ENCODE data around the gene ACTR8. TPM values are rescaled to one million over a fixed set of nuclear protein-coding genes. Genes with fewer than 3 reads are reported as not detected.

ACTR8 gene
- total and polyA plus RNA-seq, 2 of the 13 experiments (the other 11 are each of a cell fraction or from before 2014, with no cell fraction given), result 15.5 to 29.0 TPM

DNA sequence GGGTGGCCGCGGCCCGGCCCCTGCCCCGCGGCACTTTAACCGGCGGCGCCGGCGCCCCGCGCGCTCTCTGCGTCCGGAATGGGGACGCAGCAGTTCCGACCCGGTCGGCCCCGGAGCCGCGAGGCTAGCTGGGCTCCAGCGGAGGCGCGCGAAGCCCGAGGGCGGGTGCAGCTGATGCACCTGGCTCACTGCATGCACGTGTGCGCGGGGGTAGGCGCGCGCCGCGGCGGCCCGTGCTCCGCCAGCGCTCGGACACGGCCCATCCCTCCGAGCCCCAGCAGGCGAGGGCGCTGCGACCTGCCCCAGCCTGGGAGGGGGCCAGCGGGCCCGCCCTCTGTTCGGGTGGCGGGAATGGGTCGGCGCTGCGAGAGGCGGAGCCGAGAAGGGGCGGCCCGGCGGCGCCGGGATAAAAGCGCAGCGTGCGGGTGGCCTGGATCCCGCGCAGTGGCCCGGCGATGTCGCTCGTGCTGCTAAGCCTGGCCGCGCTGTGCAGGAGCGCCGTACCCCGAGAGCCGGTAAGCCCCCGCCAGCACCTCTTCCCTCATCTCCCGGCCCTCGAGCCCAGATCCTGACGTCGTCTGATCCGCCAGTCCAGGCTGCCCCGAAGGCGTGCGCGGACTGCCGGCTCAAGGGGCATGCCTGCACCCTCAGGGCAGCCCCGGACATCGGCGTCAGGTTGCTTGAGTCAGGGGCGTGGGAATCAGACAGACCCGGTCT lies 35.7 kb downstream of the ACTR8 start, which contains the start of the genes CHDH and IL17RB (continued):
- no peak for TF ChIP-seq ZNF407 (CRISPR knock-in tag; IDR thresholded peaks at IDR 0.05; ENCODE audit: not compliant biosample characterization)
- peak; percentile 82 for TF ChIP-seq ZBTB14 (CRISPR knock-in tag; IDR thresholded peaks at IDR 0.05)
- no peak; the same call in 1 of the 2 replicates for TF ChIP-seq ZNF629 (CRISPR knock-in tag; conservative IDR thresholded peaks at IDR 0.05)
- no peak for TF ChIP-seq FLYWCH1 (CRISPR knock-in tag; IDR thresholded peaks at IDR 0.05)
- peak; percentile 46; the same call in 1 of the 2 replicates for TF ChIP-seq KMT2B (CRISPR knock-in tag; IDR thresholded peaks at IDR 0.05)
- peak; percentile 96; the same call in 1 of the 2 replicates for TF ChIP-seq ZNF510 (CRISPR knock-in tag; IDR thresholded peaks at IDR 0.05; ENCODE audit: low read depth)
- no peak for TF ChIP-seq CCAR2 (optimal IDR thresholded peaks at IDR 0.05; ENCODE audit: low read depth, low read length)
- TF ChIP-seq NCOA2 (CRISPR knock-in tag; IDR thresholded peaks at IDR 0.05), result peak; percentile 59
- peak; percentile 55; the same call in 1 of the 2 replicates for TF ChIP-seq ZBTB25 (CRISPR knock-in tag; IDR thresholded peaks at IDR 0.05)
- TF ChIP-seq, protein P1, sequence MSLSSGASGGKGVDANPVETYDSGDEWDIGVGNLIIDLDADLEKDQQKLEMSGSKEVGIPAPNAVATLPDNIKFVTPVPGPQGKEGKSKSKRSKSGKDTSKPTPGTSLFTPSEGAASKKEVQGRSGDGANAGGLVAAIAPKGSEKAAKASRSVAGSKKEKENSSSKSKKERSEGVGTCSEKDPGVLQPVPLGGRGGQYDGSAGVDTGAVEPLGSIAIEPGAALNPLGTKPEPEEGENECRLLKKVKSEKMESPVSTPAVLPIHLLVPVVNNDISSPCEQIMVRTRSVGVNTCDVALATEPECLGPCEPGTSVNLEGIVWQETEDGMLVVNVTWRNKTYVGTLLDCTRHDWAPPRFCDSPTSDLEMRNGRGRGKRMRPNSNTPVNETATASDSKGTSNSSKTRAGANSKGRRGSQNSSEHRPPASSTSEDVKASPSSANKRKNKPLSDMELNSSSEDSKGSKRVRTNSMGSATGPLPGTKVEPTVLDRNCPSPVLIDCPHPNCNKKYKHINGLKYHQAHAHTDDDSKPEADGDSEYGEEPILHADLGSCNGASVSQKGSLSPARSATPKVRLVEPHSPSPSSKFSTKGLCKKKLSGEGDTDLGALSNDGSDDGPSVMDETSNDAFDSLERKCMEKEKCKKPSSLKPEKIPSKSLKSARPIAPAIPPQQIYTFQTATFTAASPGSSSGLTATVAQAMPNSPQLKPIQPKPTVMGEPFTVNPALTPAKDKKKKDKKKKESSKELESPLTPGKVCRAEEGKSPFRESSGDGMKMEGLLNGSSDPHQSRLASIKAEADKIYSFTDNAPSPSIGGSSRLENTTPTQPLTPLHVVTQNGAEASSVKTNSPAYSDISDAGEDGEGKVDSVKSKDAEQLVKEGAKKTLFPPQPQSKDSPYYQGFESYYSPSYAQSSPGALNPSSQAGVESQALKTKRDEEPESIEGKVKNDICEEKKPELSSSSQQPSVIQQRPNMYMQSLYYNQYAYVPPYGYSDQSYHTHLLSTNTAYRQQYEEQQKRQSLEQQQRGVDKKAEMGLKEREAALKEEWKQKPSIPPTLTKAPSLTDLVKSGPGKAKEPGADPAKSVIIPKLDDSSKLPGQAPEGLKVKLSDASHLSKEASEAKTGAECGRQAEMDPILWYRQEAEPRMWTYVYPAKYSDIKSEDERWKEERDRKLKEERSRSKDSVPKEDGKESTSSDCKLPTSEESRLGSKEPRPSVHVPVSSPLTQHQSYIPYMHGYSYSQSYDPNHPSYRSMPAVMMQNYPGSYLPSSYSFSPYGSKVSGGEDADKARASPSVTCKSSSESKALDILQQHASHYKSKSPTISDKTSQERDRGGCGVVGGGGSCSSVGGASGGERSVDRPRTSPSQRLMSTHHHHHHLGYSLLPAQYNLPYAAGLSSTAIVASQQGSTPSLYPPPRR (CRISPR knock-in tag; IDR thresholded peaks at IDR 0.05; ENCODE audit: borderline replicate concordance), result peak; percentile 41
- TF ChIP-seq ZNF17 (CRISPR knock-in tag; IDR thresholded peaks at IDR 0.05), result no peak

Measured in HepG2 (cell line).